ENCODE measurements around the gene GMPPB. TPM values are rescaled to one million over a fixed set of nuclear protein-coding genes. Genes with fewer than 3 reads are reported as not detected.
A peak's percentile ranks its signal among the peaks of the same experiment; 100 is the strongest.
"Not testable (repeated sequence)": the region's sequence is repeated elsewhere in the genome, so short reads cannot be mapped to it uniquely, and the experiment has no call there.

GMPPB gene
- total RNA-seq = 10 to 100 TPM; 22.4 to 38.7 TPM

- Mint-ChIP-seq H3K27ac (peak within 1 kb of the TSS; percentile 96), H3K4me1 (peaks cover 3% of the 10 kb centered on the region), H3K27me3 (no peaks in the 10 kb centered on the region), H3K36me3 (ENCODE audit: low read depth) (peaks cover 57% of the 10 kb centered on the region), H3K9me3 (no peaks in the 10 kb centered on the region), H3K4me3 (peak within 1 kb of the TSS; percentile 95)
- ATAC-seq (replicated peaks) = peak; percentile 92
These were observed at the start of gene GMPPB for GRCh38 chr3:49723628-49724551. Gene GMPPB (minus strand): TSS chr3:49723951. CDS start chr3:49723726, 225 bp downstream.

DNA sequence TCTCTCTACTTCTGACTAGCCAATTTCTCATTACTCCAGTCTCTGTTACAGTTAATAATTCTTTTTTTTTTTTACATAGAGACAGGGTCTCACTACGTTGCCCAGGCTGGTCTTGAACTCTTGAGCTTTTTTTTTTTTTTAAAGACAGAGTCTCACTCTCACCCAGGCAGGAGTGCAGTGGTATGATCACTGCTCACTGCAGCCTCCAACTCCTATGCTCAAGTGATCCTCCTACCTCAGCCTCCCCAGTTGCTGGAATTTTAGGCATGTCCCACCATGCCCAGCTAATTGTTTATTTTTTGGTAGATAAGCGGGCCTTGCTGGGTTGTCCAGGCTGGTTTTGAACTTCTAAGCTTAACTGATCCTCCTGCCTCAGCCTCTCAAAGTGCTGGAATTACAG lies 49.0 kb upstream of the GMPPB start:
- Mint-ChIP-seq H3K4me3 (no peak overlapping the region), H3K27ac (no peak overlapping the region), H3K4me1 (peaks cover 6% of the 10 kb centered on the region), H3K9me3 (no peaks in the 10 kb centered on the region), H3K27me3 (no peaks in the 10 kb centered on the region), H3K36me3 (ENCODE audit: low read depth) (peaks cover 45% of the 10 kb centered on the region)
- ATAC-seq (replicated peaks) = no peak

DNA sequence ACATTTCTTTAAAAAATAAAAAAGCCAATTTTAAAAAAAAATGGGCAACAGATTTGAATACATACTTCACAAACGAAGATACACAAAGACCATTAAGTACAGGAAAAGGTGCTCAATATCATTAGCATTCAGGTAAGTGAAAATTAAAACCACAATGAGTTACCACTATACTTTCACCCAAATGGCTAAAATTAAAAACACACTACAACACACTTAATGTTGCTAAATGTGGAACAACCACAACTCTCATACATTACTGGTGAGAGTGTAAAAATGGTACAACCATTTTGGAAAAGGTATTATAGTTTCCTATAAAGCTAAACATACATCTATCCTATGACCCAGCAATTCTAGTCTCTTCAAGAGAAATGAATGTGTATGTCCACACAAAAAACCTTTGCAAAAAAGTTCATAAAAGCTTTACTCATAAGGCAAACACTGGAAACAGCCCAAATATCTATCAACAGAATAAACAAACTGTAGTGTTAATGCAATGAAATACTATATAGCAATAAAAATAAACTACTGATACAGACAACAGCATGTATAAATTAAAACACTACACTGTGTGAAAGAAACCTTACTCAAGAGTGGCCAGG lies 47.7 kb upstream of the GMPPB start:
- Mint-ChIP-seq H3K27ac (no peak overlapping the region), H3K4me3 (no peak overlapping the region), H3K36me3 (ENCODE audit: low read depth) (peaks cover 34% of the 10 kb centered on the region), H3K4me1 (peaks cover 6% of the 10 kb centered on the region), H3K9me3 (no peaks in the 10 kb centered on the region), H3K27me3 (no peaks in the 10 kb centered on the region)
- no peak for ATAC-seq (replicated peaks)

DNA sequence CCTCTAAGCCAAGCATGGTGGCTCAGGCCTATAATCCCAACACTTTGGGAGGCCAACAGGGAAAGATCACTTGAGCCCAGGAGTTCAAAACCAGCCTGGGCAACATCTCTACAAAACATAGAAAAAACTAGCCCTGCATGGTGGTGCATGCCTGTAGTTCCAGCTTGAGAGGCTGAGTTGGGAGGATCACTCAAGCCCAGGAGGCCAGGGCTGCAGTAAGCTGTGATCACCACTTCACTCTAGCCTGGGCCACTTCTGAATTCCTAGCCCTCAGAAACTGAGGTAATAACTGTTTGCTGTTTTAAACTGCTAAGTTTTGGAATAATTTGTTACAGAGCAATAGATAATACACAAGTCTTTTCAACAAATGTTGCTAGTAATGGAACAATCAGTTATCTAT lies 46.2 kb upstream of the GMPPB start:
- Mint-ChIP-seq H3K27me3 (no peaks in the 10 kb centered on the region), H3K27ac (peak overlapping the region; percentile 4), H3K4me1 (peaks cover 6% of the 10 kb centered on the region), H3K4me3 (no peak overlapping the region), H3K9me3 (no peaks in the 10 kb centered on the region), H3K36me3 (ENCODE audit: low read depth) (peaks cover 22% of the 10 kb centered on the region)
- ATAC-seq (replicated peaks) = no peak

GRCh38 chr3:49769286-49769915 lies 45.6 kb upstream of the GMPPB start:
- Mint-ChIP-seq H3K4me3 (no peak overlapping the region), H3K4me1 (peaks cover 6% of the 10 kb centered on the region), H3K27ac (peak overlapping the region; percentile 4), H3K9me3 (no peaks in the 10 kb centered on the region), H3K36me3 (ENCODE audit: low read depth) (peaks cover 19% of the 10 kb centered on the region), H3K27me3 (no peaks in the 10 kb centered on the region)
- peak; percentile 53 for ATAC-seq (replicated peaks)

- H3K27ac Mint-ChIP-seq = no peak overlapping the region
- no peaks in the 10 kb centered on the region for H3K27me3 Mint-ChIP-seq
- H3K36me3 Mint-ChIP-seq (ENCODE audit: low read depth) = peaks cover 28% of the 10 kb centered on the region
These were observed 40.2 kb upstream of the GMPPB start for GRCh38 chr3:49763981-49764380.

DNA sequence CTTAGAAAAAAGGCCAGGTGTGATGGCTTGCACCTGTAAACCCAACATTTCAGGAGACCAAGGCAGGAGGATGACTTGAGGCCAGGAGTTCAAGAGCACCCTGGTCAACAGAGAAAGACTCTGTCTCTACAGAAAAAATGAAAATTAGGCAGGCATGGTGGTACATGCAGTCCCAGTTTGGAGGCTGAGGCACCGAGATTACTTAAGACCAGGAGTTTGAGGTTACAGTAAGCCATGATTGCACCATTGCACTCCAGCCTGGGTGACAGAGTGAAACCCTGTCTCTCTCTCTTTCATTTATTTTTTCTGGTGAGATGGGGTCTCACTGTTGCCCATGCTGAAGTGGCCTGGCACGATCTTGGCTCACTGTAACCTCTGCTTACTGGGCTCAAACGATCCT lies 37.9 kb upstream of the GMPPB start:
- Mint-ChIP-seq H3K4me3 (no peak overlapping the region), H3K9me3 (no peaks in the 10 kb centered on the region), H3K36me3 (ENCODE audit: low read depth) (peaks cover 26% of the 10 kb centered on the region), H3K4me1 (peaks cover 4% of the 10 kb centered on the region), H3K27me3 (no peaks in the 10 kb centered on the region), H3K27ac (no peak overlapping the region)
- ATAC-seq (replicated peaks) = no peak

More at GRCh38 chr3:49763981-49764380, 40.2 kb upstream of the GMPPB start:
- peaks cover 4% of the 10 kb centered on the region for H3K4me1 Mint-ChIP-seq
- H3K4me3 Mint-ChIP-seq = no peak overlapping the region
- ATAC-seq (replicated peaks) = no peak
- H3K9me3 Mint-ChIP-seq = no peaks in the 10 kb centered on the region

- no peaks in the 10 kb centered on the region for H3K9me3 Mint-ChIP-seq
- no peak overlapping the region for H3K27ac Mint-ChIP-seq
- H3K4me1 Mint-ChIP-seq = peaks cover 17% of the 10 kb centered on the region
- ATAC-seq (replicated peaks) = no peak
- no peaks in the 10 kb centered on the region for H3K27me3 Mint-ChIP-seq
- H3K36me3 Mint-ChIP-seq (ENCODE audit: low read depth) = peaks cover 34% of the 10 kb centered on the region
- no peak overlapping the region for H3K4me3 Mint-ChIP-seq
These were observed 35.5 kb upstream of the GMPPB start for GRCh38 chr3:49759226-49759625.

- no peak for ATAC-seq (replicated peaks)
- H3K27ac Mint-ChIP-seq = peak overlapping the region; percentile 43
- no peaks in the 10 kb centered on the region for H3K9me3 Mint-ChIP-seq
- peaks cover 18% of the 10 kb centered on the region for H3K4me1 Mint-ChIP-seq
- no peak overlapping the region for H3K4me3 Mint-ChIP-seq
- H3K27me3 Mint-ChIP-seq = no peaks in the 10 kb centered on the region
- peaks cover 34% of the 10 kb centered on the region for H3K36me3 Mint-ChIP-seq (ENCODE audit: low read depth)
These were observed 33.4 kb upstream of the GMPPB start for GRCh38 chr3:49757197-49757596.

- Mint-ChIP-seq H3K4me1 (peaks cover 18% of the 10 kb centered on the region), H3K27ac (peak overlapping the region; percentile 21), H3K36me3 (ENCODE audit: low read depth) (peaks cover 34% of the 10 kb centered on the region), H3K27me3 (no peaks in the 10 kb centered on the region), H3K4me3 (no peak overlapping the region), H3K9me3 (no peaks in the 10 kb centered on the region)
- no peak for ATAC-seq (replicated peaks)
These were observed 32.3 kb upstream of the GMPPB start for GRCh38 chr3:49756036-49756435.

- Mint-ChIP-seq H3K4me3 (no peak overlapping the region), H3K27me3 (no peaks in the 10 kb centered on the region), H3K4me1 (peaks cover 17% of the 10 kb centered on the region), H3K9me3 (no peaks in the 10 kb centered on the region), H3K27ac (no peak overlapping the region), H3K36me3 (ENCODE audit: low read depth) (peaks cover 30% of the 10 kb centered on the region)
- no peak for ATAC-seq (replicated peaks)
These were observed 30.8 kb upstream of the GMPPB start for GRCh38 chr3:49754536-49754935.

GRCh38 chr3:49751501-49751900 lies 27.8 kb upstream of the GMPPB start:
- Mint-ChIP-seq H3K36me3 (ENCODE audit: low read depth) (peaks cover 44% of the 10 kb centered on the region), H3K4me3 (no peak overlapping the region), H3K27me3 (no peaks in the 10 kb centered on the region), H3K27ac (no peak overlapping the region), H3K4me1 (peaks cover 14% of the 10 kb centered on the region), H3K9me3 (no peaks in the 10 kb centered on the region)
- ATAC-seq (replicated peaks) = no peak

DNA sequence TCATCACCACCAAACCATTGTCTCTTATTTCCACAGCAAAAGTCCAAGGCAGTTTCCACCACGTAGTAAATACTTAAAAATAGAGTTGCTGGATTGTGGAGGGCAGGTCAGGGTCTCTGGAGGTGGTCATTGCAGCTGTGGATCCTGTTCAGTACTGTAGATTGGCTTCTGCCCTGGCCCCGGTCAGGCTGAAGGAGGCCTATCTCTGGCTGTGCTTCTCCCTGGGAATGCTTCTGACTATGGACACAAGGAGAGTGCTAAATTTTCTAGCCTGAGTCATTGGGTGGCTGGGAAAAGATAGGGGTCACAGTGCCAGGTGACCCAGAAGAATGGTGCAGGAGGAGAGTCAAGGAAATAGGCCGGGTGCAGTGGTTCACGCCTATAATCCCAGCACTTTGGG lies 26.3 kb upstream of the GMPPB start:
- Mint-ChIP-seq H3K9me3 (no peaks in the 10 kb centered on the region), H3K27ac (no peak overlapping the region), H3K27me3 (no peaks in the 10 kb centered on the region), H3K4me1 (peaks cover 6% of the 10 kb centered on the region), H3K36me3 (ENCODE audit: low read depth) (peaks cover 53% of the 10 kb centered on the region), H3K4me3 (no peak overlapping the region)
- ATAC-seq (replicated peaks) = no peak

DNA sequence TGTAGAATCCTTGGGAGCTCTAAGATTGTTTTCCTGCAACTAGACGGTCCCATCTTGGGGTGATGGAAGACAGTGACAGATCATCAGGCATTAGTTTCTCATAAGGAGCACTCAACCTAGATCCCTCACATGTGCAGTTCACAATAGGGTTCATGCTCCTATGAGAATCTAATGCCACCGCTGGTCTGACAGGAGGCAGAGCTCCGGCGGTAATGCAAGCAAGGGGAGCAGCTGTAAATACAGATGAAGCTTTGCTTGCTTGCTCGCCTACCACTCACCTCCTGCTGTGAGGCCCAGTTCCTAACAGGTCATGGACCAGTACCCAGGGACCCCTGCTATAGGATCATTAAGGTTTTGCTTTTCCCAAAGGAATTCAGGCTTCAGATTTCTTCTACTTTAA lies 25.1 kb upstream of the GMPPB start:
- H3K36me3 Mint-ChIP-seq (ENCODE audit: low read depth) = peaks cover 62% of the 10 kb centered on the region
- H3K4me1 Mint-ChIP-seq; H3K27me3 Mint-ChIP-seq; H3K27ac Mint-ChIP-seq; ATAC-seq (replicated peaks); H3K9me3 Mint-ChIP-seq; H3K4me3 Mint-ChIP-seq: not testable (repeated sequence)

Data from activated T-helper 17 cell treated with anti-CD3 and anti-CD28 coated beads, Interleukin-2, amount 50 U/mL, for 72 hours (primary cell).